SK-MEL-5 (cell line): ENCODE data around the gene PRPF40A. TPM values are rescaled to one million over a fixed set of nuclear protein-coding genes. Genes with fewer than 3 reads are reported as not detected.
"Not testable (repeated sequence)": the region's sequence is repeated elsewhere in the genome, so short reads cannot be mapped to it uniquely, and the experiment has no call there.

Source experiments
- DNase-seq: peaks from one replicate; pipeline ENCODE4 v3.0.0-alpha.2; 2016; ENCODE audit warnings: low read depth, low spot score
- in situ Hi-C: cut with HindIII; loops from 2 replicates; pipeline ENCODE4 v1.10.0; 2016; ENCODE audit warnings: low sequenced_read_pairs, high pct_unique_total_duplicates, low pct_unique_long_range_greater_than_20kb
- polyA plus RNA-seq, 2 experiments: library from polyadenylated mRNA; depleted of rRNA; stranded (reverse); fragments of >200 nt; gene quantifications; 2 replicates each; pipeline ENCODE4 v1.2.3, GENCODE V29; 2015
- total RNA-seq: library from RNA; depleted of rRNA; stranded (reverse); fragments of >200 nt; shearing (Covaris generic); gene quantifications from 2 replicates; pipeline ENCODE4 v1.2.3, GENCODE V29; 2014; rRNA removed

PRPF40A gene
- total RNA-seq, result 103 and 108 TPM in 2 replicates
- 47.5 and 66.2 TPM in 2 replicates for polyA plus RNA-seq (2015; cell fraction: cytosol; rRNA removed)
- 65.0 and 88.4 TPM in 2 replicates for polyA plus RNA-seq (2015; cell fraction: nucleus; rRNA removed)

- in situ Hi-C loops, result no loop called here
- peak; percentile 97 for DNase-seq
Measured at GRCh38 chr2:152717228-152718075, at the start of gene PRPF40A. PRPF40A (minus strand) TSS chr2:152717461; CDS start chr2:152717439, 22 bp downstream.

GRCh38 chr2:152766928-152767327 is 49.7 kb upstream of the PRPF40A start:
- in situ Hi-C loops, result no loop called here
- DNase-seq, result no peak

GRCh38 chr2:152763651-152764050 is 46.4 kb upstream of the PRPF40A start:
- in situ Hi-C loops, result no loop called here
- DNase-seq, result no peak

- DNase-seq, in situ Hi-C loops: not testable (repeated sequence)
Measured at GRCh38 chr2:152763208-152763607, 45.9 kb upstream of the PRPF40A start.

GRCh38 chr2:152762202-152762601 is 44.9 kb upstream of the PRPF40A start:
- no peak for DNase-seq
- in situ Hi-C loops, result no loop called here

GRCh38 chr2:152761214-152761613 is 44.0 kb upstream of the PRPF40A start:
- in situ Hi-C loops, result no loop called here
- DNase-seq, result no peak

GRCh38 chr2:152759290-152760072 is 42.2 kb upstream of the PRPF40A start:
- in situ Hi-C loops, result no loop called here
- DNase-seq, result no peak

- DNase-seq, result no peak
- in situ Hi-C loops, result no loop called here
Measured at GRCh38 chr2:152755029-152755428, 37.8 kb upstream of the PRPF40A start.

GRCh38 chr2:152747751-152748150 is 30.5 kb upstream of the PRPF40A start:
- peak; percentile 52 for DNase-seq
- in situ Hi-C loops, result not testable (repeated sequence)

GRCh38 chr2:152743002-152743401 is 25.7 kb upstream of the PRPF40A start:
- peak; percentile 40 for DNase-seq
- in situ Hi-C loops, result no loop called here

- in situ Hi-C loops, result no loop called here
- DNase-seq, result peak; percentile 69
Measured at GRCh38 chr2:152740743-152741328, 23.6 kb upstream of the PRPF40A start.

- in situ Hi-C loops, DNase-seq: not testable (repeated sequence)
Measured at GRCh38 chr2:152739705-152740104, 22.4 kb upstream of the PRPF40A start.

- in situ Hi-C loops, result no loop called here
- DNase-seq, result no peak
Measured at GRCh38 chr2:152738438-152738837, 21.2 kb upstream of the PRPF40A start.

GRCh38 chr2:152737509-152737908 is 20.2 kb upstream of the PRPF40A start:
- in situ Hi-C loops, DNase-seq: not testable (repeated sequence)

GRCh38 chr2:152730591-152731333 is 13.5 kb upstream of the PRPF40A start:
- in situ Hi-C loops, result no loop called here
- peak; percentile 20 for DNase-seq

- in situ Hi-C loops, result no loop called here
- DNase-seq, result no peak
Measured at GRCh38 chr2:152729844-152730243, 12.6 kb upstream of the PRPF40A start.

- no peak for DNase-seq
- in situ Hi-C loops, result no loop called here
Measured at GRCh38 chr2:152723918-152724317, 6.7 kb upstream of the PRPF40A start.
